CD14-positive monocyte (primary cell): ENCODE results near the gene SERPINB1. TPM values are rescaled to one million over a fixed set of nuclear protein-coding genes. Genes with fewer than 3 reads are reported as not detected.

Experiments
- DNase-seq, 3 donors: peaks; one replicate each; pipeline ENCODE4 v3.0.0-alpha.2; 2011 to 2022
- H2AFZ ChIP-seq: 2 replicates; pipeline ENCODE4 v1.6.0; 2012; ENCODE audit warnings: mild to moderate bottlenecking, low read depth, low read length, inconsistent platforms; ENCODE audit not compliant: insufficient read depth, poor library complexity, severe bottlenecking
- H3K27ac ChIP-seq, 2 donors: 1 replicate in 1 of 2; 2 replicates in 1 of 2; pipeline ENCODE4 v1.5.1; 2012 to 2013; ENCODE audit warnings: low read length in 2 of 2, control low read depth in 1 of 2, inconsistent platforms in 1 of 2, low read depth in 1 of 2, mild to moderate bottlenecking in 1 of 2
- H3K27me3 ChIP-seq, 2 donors: one replicate each; pipeline versions ENCODE4 v1.6.0 to v1.6.1; 2011 to 2013; ENCODE audit warnings: low read length in 2 of 2; ENCODE audit not compliant: control insufficient read depth in 2 of 2, insufficient read depth in 2 of 2
- H3K36me3 ChIP-seq, 2 donors: replicated peaks in 1 of 2; 1 replicate in 1 of 2; 2 replicates in 1 of 2; pipeline versions ENCODE4 v1.5.1 to v1.6.1; 2012 to 2013; ENCODE audit warnings: low read length in 2 of 2, control low read depth in 1 of 2, inconsistent platforms in 1 of 2, mild to moderate bottlenecking in 1 of 2; ENCODE audit not compliant: insufficient read depth in 2 of 2, control insufficient read depth in 1 of 2
- H3K4me1 ChIP-seq, 2 donors: 1 replicate in 1 of 2; 2 replicates in 1 of 2; pipeline versions ENCODE4 v1.5.1 to v1.6.1; 2012 to 2013; ENCODE audit warnings: low read length in 2 of 2, control low read depth in 1 of 2, inconsistent platforms in 1 of 2, mild to moderate bottlenecking in 1 of 2, moderate library complexity in 1 of 2; ENCODE audit not compliant: insufficient read depth in 2 of 2, control insufficient read depth in 1 of 2
- H3K4me2 ChIP-seq: replicated peaks from 2 replicates; pipeline ENCODE3; 2012; ENCODE audit warnings: low read length, moderate library complexity, mild to moderate bottlenecking; ENCODE audit not compliant: poor library complexity, severe bottlenecking; ENCODE audit errors: extremely low read depth
- H3K4me3 ChIP-seq, 3 experiments: fragments of 200-600 bp in 1 of 3; sonication (generic) in 1 of 3; replicated peaks in 1 of 3; 1 replicate in 2 of 3; 2 replicates in 1 of 3; pipeline ENCODE4 v1.5.1; 2011 to 2013; ENCODE audit warnings: low read length in 3 of 3, mild to moderate bottlenecking in 3 of 3, control low read depth in 2 of 3, low read depth in 2 of 3, inconsistent platforms in 1 of 3, moderate library complexity in 1 of 3
- H3K79me2 ChIP-seq: 2 replicates; pipeline ENCODE4 v1.6.0; 2012; ENCODE audit warnings: mild to moderate bottlenecking, control low read depth, inconsistent platforms, low read length, moderate library complexity; ENCODE audit not compliant: insufficient read depth
- H3K9ac ChIP-seq: 2 replicates; pipeline ENCODE4 v1.6.0; 2017; ENCODE audit warnings: low read length, mild to moderate bottlenecking; ENCODE audit not compliant: insufficient read depth, poor library complexity, severe bottlenecking
- H3K9me3 ChIP-seq, 2 donors: replicated peaks in 1 of 2; 1 replicate in 1 of 2; 2 replicates in 1 of 2; pipeline versions ENCODE4 v1.5.1 to v1.6.1; 2012 to 2013; ENCODE audit warnings: low read length in 2 of 2, control low read depth in 1 of 2; ENCODE audit not compliant: control insufficient read depth in 1 of 2, insufficient read depth in 1 of 2
- H4K20me1 ChIP-seq: 2 replicates; pipeline ENCODE4 v1.6.0; 2012; ENCODE audit warnings: mild to moderate bottlenecking, low read length, control low read depth, moderate library complexity; ENCODE audit not compliant: insufficient read depth
- H3K27ac Mint-ChIP-seq, 7 donors: one replicate each; pipeline ENCODE4 v1.8.0; 2020; ENCODE audit warnings: mild to moderate bottlenecking in 7 of 7, mixed read lengths in 7 of 7, moderate library complexity in 6 of 7, inconsistent platforms in 2 of 7
- H3K27me3 Mint-ChIP-seq, 3 donors: one replicate each; pipeline ENCODE4 v1.8.0; 2021 to 2022; ENCODE audit warnings: low read depth in 3 of 3, mild to moderate bottlenecking in 3 of 3, mixed read lengths in 3 of 3, moderate library complexity in 3 of 3, inconsistent platforms in 1 of 3
- H3K36me3 Mint-ChIP-seq, 2 donors: one replicate each; pipeline ENCODE4 v1.8.0; 2020; ENCODE audit warnings: mixed read lengths in 2 of 2, inconsistent platforms in 1 of 2, mild to moderate bottlenecking in 1 of 2
- H3K4me1 Mint-ChIP-seq: one replicate; pipeline ENCODE4 v1.8.0; 2020; ENCODE audit warnings: mild to moderate bottlenecking, mixed read lengths
- H3K4me3 Mint-ChIP-seq, 2 donors: one replicate each; pipeline ENCODE4 v1.8.0; 2020; ENCODE audit warnings: mild to moderate bottlenecking in 2 of 2, mixed read lengths in 2 of 2, moderate library complexity in 1 of 2
- H3K9me3 Mint-ChIP-seq, 7 donors: one replicate each; pipeline ENCODE4 v1.8.0; 2020 to 2022; ENCODE audit warnings: mixed read lengths in 7 of 7, mild to moderate bottlenecking in 6 of 7, moderate library complexity in 6 of 7, inconsistent platforms in 2 of 7
- WGBS: methylation state at CpG from one replicate; pipeline ENCODE4 v1.1.5; 2013; ENCODE audit warnings: missing lambda C conversion rate; ENCODE audit not compliant: insufficient coverage; 5-methylcytosine and 5-hydroxymethylcytosine counted together
- intact Hi-C, 2 donors: fragments of 100-400 bp; cut with micrococcal nuclease; formaldehyde crosslinking; loops; one replicate each; pipeline versions ENCODE4 v1.15.0 to v1.15.1; 2023
- polyA plus RNA-seq, 3 donors: library from polyadenylated mRNA; depleted of rRNA in 1 of 3; unstranded in 2 of 3; stranded (reverse) in 1 of 3; fragments of 300-500 nt in 2 of 3; fragments of >200 nt in 1 of 3; fragmentation: Illumina TruSeq in 2 of 3; gene quantifications; 1 replicate in 2 of 3; 2 replicates in 1 of 3; pipeline ENCODE4 v1.2.3, GENCODE V29; 2012 to 2021
- TF ChIP-seq, protein P1 (sequence below): fragments of 200-600 bp; IDR thresholded peaks from one replicate; pipeline ENCODE4 v1.8.0; 2022; ENCODE audit warnings: antibody characterized with exemption, mild to moderate bottlenecking

The SERPINB1 gene
- polyA plus RNA-seq, 3 donors = 126 to 307 (median 306) TPM

DNA sequence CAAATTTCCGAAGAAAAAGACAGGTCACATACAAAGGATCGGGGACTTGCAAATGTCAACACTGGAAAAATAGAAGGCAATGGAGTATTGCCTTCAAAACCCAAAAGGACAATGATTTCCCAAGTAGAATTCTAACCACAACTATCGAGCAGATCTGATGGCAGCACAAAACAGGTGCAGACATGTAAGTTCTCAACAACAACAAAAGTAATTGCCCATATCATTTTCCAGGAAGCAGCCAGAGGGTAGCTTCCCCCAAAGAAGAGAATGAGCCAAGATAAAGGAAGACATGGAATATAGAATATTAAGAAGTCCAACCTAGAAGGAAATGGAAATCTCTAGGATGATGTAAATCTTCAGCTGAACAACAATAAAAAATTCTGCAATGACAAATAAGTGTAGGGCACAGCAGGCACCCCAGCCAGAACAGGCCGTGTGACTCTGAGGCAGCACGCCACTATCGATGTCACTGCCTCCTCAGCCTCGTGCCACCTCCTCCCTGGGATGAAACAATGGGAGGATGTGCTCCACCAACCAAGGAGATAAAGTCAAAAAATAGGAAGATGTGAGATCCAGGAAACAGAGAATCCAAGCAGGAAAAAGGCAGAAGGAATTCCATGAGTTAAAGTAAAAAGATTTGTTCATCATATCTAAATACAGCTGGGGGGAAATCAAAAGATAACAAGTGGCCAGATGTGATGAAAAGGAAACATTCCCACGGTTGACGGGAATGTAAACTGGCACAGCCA lies 34.1 kb downstream of the SERPINB1 start:
- peaks cover 51% of the 10 kb centered on the region for H3K4me1 Mint-ChIP-seq

DNA sequence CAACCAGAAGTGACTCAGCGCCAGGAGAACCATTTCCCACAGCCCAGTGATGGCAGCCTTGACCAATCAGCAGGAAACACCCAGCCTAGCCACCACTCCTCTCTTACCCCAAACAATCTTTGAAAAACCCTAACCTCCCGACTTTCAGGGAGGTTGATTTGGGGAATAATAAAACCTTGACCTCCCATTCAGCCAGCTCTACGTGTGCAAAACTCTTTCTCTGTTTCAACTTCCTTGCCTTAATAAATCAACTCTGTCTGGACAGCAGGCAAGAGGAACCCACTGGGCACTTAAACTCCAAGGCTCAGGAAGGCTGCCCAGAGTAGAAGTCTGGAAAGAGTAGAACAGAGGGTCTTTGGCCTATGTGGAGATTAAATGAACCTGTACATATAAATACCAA lies 35.0 kb downstream of the SERPINB1 start:
- H3K4me3 Mint-ChIP-seq = no peak overlapping the region
- DNase-seq = no peak
- Histone ChIP-seq H3K27me3 (no peaks in the 10 kb centered on the region), H3K4me3 (no peak overlapping the region), H3K36me3 (no peaks in the 10 kb centered on the region), H3K4me1 (peaks cover 20 to 30% of the 10 kb centered on the region in 2 donors), H3K9ac (no peak overlapping the region), H3K4me2 (no peak overlapping the region), H3K9me3 (no peaks in the 10 kb centered on the region), H2AFZ (no peak overlapping the region), H3K27ac (no peak overlapping the region), H4K20me1 (no peaks in the 10 kb centered on the region), H3K79me2 (no peaks in the 10 kb centered on the region)
- peaks cover 51% of the 10 kb centered on the region for H3K4me1 Mint-ChIP-seq
- peaks cover 0 to 10% (median 2%) of the 10 kb centered on the region in 3 donors for H3K27me3 Mint-ChIP-seq
- H3K9me3 Mint-ChIP-seq = peaks cover 0 to 3% (median 0%) of the 10 kb centered on the region in 7 donors
- intact Hi-C loops = no loop called here
- H3K27ac Mint-ChIP-seq = peak overlapping the region in 1 of 7 donors; percentile 23
- WGBS = no CpG with 5 or more reads among the region's 3 CpGs
- peaks cover 0 to 3% of the 10 kb centered on the region in 2 donors for H3K36me3 Mint-ChIP-seq
- TF ChIP-seq, protein P1, sequence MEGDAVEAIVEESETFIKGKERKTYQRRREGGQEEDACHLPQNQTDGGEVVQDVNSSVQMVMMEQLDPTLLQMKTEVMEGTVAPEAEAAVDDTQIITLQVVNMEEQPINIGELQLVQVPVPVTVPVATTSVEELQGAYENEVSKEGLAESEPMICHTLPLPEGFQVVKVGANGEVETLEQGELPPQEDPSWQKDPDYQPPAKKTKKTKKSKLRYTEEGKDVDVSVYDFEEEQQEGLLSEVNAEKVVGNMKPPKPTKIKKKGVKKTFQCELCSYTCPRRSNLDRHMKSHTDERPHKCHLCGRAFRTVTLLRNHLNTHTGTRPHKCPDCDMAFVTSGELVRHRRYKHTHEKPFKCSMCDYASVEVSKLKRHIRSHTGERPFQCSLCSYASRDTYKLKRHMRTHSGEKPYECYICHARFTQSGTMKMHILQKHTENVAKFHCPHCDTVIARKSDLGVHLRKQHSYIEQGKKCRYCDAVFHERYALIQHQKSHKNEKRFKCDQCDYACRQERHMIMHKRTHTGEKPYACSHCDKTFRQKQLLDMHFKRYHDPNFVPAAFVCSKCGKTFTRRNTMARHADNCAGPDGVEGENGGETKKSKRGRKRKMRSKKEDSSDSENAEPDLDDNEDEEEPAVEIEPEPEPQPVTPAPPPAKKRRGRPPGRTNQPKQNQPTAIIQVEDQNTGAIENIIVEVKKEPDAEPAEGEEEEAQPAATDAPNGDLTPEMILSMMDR = no peak

More for the DNA sequence above, 34.1 kb downstream of the SERPINB1 start:
- WGBS = 94% methylated on average over 3 of the region's 9 CpGs
- intact Hi-C loops = no loop called here
- H3K27me3 ChIP-seq = no peaks in the 10 kb centered on the region
- TF ChIP-seq, protein P1 = no peak
- H3K79me2 ChIP-seq = no peaks in the 10 kb centered on the region
- Mint-ChIP-seq H3K27ac (peak overlapping the region in 1 of 7 donors; percentile 42), H3K27me3 (peaks cover 0 to 10% (median 2%) of the 10 kb centered on the region in 3 donors), H3K9me3 (peaks cover 0 to 2% (median 0%) of the 10 kb centered on the region in 7 donors), H3K36me3 (peaks cover 3% of the 10 kb centered on the region in 2 donors), H3K4me3 (no peak overlapping the region)
- no peak overlapping the region for H2AFZ ChIP-seq
- no peaks in the 10 kb centered on the region for H3K36me3 ChIP-seq
- H3K4me2 ChIP-seq = no peak overlapping the region
- no peak overlapping the region for H3K4me3 ChIP-seq
- H3K4me1 ChIP-seq = peaks cover 20 to 30% of the 10 kb centered on the region in 2 donors
- H3K9me3 ChIP-seq = no peaks in the 10 kb centered on the region
- DNase-seq = no peak
- H3K27ac ChIP-seq = no peak overlapping the region
- no peaks in the 10 kb centered on the region for H4K20me1 ChIP-seq
- no peak overlapping the region for H3K9ac ChIP-seq
